Epithelial cell of esophagus (primary cell): ENCODE results near the gene SFTPD.
A peak's percentile ranks its signal among the peaks of the same experiment; 100 is the strongest.

Source experiments
- DNase-seq: peaks from one replicate; pipeline ENCODE4 v3.0.0; 2010; ENCODE audit warnings: low read depth
- H3K4me3 ChIP-seq: 2 replicates; pipeline ENCODE4 v1.5.1; 2011; ENCODE audit warnings: mild to moderate bottlenecking, low read length, control low read depth
- CTCF ChIP-seq: IDR thresholded peaks from 2 replicates; pipeline ENCODE4 v1.5.1; 2011; ENCODE audit warnings: low read depth, mild to moderate bottlenecking, low read length, control low read depth, inconsistent platforms; ENCODE audit not compliant: insufficient read depth; ENCODE audit errors: missing control alignments

Gene SFTPD

GRCh38 chr10:79983286-79983909 lies 34.5 kb upstream of the SFTPD start:
- TF ChIP-seq CTCF = no peak
- DNase-seq = no peak
- no peak overlapping the region for H3K4me3 ChIP-seq

- TF ChIP-seq CTCF = no peak
- no peak for DNase-seq
- no peak overlapping the region for H3K4me3 ChIP-seq
Measured at GRCh38 chr10:79982861-79983260, 34.0 kb upstream of the SFTPD start.

- H3K4me3 ChIP-seq = peak overlapping the region; percentile 54
- DNase-seq = peak; percentile 57
- no peak for TF ChIP-seq CTCF
Measured at GRCh38 chr10:79982362-79982800, 33.5 kb upstream of the SFTPD start.

GRCh38 chr10:79981450-79982361 lies 32.8 kb upstream of the SFTPD start:
- H3K4me3 ChIP-seq = peak overlapping the region; percentile 54
- no peak for TF ChIP-seq CTCF
- peak; percentile 74 for DNase-seq

- H3K4me3 ChIP-seq = no peak overlapping the region
- TF ChIP-seq CTCF = no peak
- no peak for DNase-seq
Measured at GRCh38 chr10:79980711-79981110, 31.8 kb upstream of the SFTPD start.

- DNase-seq = no peak
- no peak for TF ChIP-seq CTCF
- H3K4me3 ChIP-seq = no peak overlapping the region
Measured at GRCh38 chr10:79979976-79980687, 31.2 kb upstream of the SFTPD start.
